HG02610 (cell line): ENCODE data around the gene FUZ.

ENCODE experiments used
- ATAC-seq: cut with Tn5 transposase; IDR thresholded peaks from one replicate; pipeline ENCODE4 v1.9.1; 2021; ENCODE audit warnings: mild to moderate bottlenecking, moderate library complexity; ENCODE audit not compliant: unreplicated experiment

The FUZ gene

DNA sequence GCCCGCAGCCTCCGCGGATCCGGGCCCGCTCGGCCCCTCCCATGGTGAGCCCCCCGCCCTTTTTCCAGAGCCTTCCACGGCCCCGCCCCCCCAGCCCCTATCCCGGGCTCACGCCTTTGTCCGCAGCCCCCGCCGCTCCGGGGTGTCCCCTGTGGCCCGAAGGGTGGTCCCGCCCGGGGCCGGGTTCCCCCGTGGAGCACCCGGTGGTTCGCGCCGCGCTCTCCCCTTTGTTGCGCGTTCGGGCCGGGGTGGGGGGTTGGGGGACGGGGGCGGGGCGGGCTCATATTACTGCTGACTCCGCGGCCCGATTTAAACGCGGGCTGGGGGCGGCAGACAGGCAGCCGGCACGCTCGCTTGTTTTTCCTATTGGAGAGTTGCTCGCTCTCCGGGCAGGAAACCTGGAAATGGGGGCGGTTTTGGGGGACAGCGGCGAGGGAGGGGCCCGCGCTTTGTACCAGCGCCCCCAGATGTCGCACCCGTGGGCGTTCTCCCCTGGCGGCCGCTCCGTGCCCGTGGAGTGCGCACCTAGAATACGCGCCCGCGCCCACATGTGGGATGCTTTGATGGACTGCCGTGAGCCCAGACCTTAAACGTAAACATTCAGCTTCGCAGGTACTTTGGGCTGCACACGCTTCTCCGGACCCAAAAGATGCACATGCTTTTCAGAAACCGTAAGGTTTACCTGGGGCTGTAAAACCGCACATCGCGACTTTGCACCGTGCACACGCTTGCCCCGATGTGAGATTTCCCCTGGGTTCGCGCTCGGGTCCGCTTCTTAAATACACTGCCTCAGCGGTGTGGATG is 38.6 kb upstream of the FUZ start:
- ATAC-seq, result peak; percentile 3

DNA sequence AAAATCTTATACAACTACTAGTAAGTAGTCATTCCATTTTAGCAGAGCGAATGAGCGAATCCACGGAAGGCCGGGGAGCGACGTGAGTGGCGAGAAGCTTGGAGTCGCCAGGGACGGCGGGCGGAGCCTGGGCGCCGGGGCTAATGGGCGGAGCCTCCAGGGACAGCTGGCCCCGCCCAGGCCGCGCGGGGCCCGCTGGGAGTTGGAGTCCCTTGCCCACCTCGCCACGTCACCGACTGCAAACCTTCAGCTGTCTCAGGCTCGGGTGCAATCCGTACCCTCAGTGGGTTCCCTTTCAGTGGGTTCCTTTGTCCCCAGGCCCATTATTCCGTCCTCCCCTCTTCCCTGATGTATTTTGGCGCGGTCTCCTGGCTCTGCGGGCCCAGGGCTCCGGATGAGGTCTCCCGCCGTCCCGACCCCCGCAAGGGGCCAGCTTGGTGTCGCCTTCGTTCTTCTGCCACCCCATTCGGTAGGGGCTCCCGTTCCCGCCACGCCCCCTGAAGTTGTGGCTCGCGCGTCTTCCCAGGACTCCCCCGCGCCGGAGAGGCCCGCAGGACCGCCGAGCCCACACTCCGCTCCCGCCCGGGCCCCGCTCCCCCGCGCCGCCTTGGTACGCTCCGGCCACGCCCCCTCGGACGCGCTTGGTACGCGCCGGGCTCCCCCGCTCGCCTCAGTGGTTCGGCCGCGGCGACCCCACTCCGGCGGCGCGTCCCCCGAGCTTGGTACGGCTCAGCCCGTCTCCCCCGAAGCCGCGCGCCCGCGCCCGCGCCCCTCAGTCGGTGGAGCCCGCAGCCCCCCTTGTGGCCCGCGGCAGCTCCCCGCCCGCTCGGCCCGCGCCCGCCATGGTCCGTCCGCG is 37.6 kb upstream of the FUZ start, which contains the start of gene PTOV1:
Gene PTOV1 (plus strand): TSS at position 673 of the 856 bp plus-strand sequence.
- peak; percentile 55 for ATAC-seq

DNA sequence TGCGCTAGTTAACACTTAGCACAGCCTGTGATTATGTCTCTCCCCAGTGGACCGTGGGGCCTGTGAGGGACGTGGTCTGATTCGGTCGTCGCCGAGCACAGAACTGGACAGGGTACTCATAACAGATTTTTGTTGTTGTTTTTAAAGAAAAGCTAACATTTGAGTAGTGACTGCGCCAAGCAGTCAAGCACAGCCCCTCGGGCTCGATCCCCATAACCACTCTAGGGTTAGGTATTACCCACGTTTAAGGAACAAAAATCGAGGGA is 37.1 kb upstream of the FUZ start:
- ATAC-seq, result no peak

DNA sequence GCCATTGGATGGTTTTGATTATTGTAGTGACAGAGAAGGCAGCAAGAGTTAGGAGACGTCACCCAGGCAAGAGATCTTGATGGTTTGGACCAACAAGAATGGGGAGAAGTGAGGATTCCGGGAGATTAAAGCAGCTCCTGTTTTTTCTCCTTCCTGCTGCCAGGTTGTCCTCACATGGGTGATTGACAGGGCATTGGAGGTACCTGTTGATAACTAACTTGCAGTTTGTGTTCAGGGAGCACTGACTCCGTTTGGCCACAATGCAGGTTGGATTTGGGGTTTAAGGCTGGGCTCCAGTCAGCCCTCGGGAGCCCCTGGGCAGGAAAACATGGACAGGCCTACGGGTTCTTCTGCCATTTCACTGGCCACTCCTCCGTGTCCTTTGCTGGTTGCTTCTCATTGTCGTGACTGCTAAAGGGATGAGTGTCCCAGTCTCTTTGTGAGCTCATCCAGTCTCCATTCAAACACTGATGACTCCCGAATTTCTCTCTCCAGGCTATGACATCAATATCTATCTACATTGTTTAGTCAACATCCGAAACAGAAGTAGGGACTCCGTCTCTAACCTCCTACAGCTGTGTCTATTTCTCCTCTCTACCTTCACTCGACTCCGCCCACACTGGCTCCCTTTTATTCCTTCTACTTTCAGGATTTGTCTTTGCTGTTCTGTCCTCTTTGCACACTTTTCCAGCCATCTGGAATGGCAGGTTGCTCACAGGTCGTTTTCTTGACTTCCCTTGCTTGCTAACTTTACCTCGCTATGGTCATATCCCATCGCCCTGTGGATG is 36.5 kb upstream of the FUZ start:
- ATAC-seq, result no peak

DNA sequence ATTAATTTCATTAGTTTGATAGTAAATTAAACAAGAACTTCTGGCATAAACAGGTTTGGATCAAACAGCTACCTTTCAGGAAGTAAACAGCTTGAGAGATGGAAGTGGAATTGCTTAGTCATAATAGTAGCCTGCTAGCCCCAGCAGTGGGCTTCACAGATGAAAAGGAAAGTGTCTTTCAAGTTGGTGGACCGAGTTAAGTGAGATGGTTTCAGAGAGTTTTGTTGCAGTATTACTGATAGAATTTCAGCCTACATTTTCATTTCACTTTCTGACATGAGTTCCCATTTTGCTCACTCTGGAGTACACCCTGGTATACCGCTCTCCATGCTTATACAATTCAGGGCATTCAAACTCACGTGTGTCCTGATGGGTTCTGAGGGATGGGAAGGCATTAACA is 35.8 kb upstream of the FUZ start:
- ATAC-seq, result no peak

DNA sequence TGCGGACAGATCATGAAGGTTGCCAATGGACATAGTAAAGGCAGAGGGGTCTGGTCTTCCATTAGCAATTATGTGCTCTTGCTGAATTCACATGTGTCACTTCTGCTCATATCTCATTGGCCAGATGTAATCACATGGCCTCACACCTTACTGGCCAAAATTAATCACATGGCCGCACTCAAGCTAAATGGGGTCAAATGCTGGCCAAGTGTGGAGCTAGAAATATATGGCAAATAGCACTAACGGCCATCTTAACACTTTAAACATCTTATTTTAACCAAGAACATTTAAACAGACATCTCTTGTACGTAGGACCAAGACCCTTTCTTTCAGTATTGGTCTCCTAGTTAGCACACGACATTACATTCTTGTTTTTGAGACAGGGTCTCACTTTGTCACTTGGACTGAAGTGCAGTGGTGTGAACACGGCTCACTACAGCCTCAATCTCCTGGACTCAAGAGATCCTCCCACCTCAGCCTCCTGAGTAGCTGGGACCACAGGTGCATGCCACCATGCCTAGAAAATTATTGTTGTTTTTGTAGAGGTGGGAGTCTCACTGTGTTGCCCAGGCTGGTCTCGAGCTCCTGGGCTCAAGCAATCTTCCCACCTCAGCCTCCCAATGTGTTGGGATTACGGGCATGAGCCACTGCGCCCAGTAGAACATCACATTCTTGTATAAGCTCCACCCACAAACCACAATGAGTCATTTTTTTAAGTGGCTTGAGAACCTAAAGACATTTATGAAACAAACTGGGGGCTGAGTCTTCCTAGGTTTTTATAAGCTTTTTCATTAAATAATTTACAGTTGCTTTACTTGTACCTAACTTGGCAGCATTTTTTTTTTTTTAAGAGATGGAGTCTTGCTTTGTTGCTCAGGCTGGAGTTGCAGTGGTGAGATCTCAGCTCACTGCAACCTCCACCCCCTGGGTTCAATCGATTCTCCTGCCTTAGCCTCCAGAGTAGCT is 34.9 kb upstream of the FUZ start:
- ATAC-seq, result no peak

DNA sequence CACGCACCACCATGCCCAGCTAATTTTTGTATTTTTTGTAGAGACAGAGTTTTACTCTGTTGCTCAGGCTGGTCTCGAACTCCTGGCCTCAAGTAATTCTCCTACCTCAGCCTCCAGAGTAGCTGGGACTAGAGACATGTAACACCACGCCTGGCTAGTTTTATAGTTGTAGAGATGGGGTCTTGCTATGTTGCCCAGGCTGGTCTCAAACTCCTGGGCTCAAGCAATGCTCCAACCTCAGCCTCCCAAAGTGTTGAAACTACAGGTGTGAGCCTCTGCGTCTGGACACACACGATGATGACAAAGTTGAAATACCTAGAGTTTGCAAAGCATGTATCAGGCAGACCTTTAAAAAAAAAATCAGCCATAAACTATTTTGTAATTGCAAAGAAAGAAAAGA is 33.3 kb upstream of the FUZ start:
- no peak for ATAC-seq

DNA sequence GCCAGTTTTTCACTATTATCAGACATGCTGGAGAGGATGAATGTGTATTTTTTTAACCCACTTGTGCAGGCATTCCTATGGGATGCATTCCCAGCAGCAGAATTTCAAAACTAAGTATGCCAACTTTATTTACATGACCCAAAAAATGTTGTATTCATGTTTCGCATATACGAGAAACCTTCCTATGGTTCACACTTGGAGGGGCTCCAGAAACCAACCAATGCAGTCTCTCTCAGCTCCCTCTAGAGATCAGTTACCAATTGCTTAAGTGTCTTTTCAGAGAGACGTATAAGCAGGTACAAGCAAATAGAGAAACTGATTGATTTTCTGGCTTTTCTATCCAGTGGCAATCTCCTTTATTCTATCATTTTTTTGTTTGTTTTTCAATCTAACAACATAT is 32.3 kb upstream of the FUZ start:
- no peak for ATAC-seq

DNA sequence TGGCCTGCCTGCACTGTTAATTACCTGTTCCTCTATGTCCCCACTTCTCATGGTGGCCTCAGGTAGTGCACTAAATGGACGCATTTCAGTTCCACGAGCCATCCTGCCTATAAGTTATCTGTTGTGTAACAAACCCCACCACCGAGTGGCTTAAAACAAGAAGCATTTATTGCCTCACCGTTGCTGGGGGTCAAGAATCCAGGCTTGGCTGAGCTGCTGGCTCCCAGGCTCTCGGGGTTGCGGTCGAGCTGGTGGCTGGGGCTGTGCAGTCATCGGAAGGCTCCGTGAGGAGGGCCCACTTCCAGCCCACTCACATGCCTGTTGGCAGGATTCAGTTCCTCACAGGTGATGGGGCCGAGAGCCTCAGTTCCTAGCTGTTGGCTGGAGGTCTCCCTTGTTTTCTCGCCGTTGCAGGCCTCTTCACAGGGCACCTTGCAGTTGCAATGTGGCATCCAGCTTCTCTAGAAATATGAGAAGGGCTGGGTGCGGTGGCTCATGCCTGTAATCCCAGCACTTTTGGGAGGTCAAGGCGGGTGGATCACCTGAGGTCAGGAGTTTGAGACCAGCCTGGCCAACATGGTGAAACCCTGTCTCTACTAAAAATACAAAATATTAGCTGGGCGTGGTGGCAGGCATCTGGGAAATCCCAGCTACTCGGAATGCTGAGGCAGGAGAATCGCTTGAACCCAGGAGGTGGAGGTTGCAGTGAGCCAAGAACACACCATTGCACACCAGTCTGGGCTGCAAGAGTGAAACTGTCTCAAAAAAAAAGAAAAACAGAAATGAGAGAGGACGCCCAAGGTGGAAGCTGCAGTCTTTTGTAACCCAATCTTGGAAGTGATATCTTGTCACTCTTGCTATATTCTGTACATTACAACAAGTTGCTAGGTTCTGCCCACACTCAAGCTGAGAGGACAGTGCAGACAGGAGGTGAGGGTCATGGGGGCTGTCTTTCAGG is 31.3 kb upstream of the FUZ start:
- ATAC-seq, result no peak

DNA sequence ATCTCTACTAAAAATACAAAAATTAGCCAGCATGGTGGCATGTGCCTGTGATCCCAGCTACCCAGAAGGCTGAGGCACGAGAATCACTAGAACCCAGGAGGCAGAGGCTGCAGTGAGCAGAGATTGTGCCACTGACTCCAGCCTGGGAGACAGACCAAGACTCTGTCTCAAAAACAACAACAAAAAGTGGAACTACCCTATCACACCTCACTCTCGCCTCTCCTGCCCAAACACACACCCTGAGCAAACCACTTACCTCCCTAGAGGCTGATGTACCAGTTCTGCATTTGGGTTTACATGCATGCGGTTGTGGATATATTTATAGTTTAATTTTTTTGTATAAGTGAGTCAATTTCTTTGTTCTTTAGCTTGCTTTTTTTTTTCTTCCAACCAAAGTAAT is 30.2 kb upstream of the FUZ start:
- ATAC-seq, result no peak

DNA sequence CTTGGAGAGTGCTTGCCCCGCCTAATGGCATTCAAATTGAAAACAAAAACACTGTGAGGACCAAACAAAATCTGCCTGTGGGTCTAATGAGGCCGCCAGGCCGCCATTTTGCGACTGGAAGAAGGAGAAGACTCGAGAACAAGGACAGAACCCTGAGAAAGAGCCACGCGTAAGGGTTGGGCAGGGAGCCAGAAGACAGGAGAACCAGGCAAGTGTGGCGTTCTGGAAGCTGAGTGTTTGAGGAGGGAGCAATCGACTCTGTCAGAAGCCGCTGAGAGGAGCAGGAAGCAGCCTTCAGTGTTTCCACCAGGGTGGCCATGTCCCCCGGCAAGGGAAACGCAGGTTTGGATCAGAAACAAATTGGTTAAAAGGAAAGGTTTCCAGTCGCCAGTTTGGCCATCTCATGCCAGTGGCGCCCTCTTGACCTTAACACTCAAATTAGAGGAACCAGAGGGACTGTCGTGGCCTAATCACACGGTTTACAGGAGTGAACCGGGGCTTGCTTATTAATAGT is 27.7 kb upstream of the FUZ start:
- no peak for ATAC-seq

DNA sequence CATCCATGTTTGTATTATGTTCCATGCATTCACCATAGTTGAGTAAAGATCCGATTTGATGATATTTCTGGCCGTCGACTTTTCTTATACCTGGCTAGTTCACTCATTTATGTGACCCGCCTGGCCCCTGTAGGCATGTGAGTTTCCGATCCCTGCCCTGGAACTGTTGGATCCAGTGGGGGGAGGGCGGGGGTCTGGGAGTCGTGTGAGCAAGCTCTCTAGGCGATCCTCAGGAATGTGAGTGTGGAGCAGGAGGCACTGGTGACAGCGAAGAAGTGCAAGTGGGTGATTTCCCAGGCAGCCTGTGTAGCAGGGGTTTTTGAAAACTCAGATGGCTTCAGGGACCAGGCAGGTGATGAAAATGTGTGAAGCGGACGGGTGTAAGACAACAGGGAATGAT is 27.2 kb upstream of the FUZ start:
- ATAC-seq, result no peak

DNA sequence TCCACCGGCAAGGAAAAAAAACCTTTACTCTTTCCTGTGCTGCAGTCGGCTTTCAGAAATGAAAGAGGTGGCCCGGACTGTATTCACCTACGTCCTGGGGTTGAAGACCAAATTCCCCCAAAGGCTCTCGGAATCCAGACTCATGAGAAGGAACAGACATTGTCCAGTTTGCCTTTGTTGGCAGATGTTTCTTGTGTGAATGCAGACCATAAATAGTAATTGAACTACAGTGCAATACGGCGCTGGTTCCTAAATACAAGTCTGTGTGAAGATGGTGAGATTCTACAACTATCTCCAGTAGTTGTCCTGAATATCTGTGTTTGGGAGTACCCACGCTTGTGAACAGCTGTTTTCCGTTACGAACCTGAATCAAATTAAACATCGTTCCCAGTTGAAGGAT is 26.6 kb upstream of the FUZ start:
- no peak for ATAC-seq

DNA sequence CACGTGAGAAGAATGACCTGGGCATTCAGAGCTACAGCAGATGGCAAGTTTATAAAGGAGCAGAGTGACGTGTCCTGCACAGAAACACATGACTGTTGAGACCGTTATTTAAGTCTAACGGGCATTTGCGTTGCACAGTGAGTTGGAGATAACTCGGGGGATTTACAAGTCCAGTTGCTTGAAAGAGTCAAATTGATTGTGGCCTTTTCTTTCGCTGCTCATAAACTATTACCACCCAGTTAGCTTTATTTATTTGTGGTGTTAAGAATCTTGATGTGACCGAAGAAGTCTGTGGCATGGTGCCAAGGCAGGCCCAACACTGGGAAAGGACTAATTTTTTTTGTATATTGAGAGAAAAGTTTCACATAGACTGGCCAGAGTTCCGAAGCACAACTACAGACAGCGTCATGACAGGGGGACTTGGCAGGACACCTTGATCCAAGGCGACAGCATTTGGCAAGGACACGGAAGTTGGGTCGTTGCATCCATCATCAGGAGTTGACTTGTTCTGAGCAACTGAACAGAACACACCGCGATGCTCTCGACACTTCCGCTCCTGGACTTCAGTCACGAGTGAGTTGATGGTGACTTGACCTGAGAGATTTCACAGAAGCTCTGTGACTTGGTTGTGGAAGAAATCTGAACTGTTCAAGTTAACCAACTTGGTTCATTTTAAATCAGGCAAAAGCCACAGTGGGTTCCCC is 25.9 kb upstream of the FUZ start:
- no peak for ATAC-seq

DNA sequence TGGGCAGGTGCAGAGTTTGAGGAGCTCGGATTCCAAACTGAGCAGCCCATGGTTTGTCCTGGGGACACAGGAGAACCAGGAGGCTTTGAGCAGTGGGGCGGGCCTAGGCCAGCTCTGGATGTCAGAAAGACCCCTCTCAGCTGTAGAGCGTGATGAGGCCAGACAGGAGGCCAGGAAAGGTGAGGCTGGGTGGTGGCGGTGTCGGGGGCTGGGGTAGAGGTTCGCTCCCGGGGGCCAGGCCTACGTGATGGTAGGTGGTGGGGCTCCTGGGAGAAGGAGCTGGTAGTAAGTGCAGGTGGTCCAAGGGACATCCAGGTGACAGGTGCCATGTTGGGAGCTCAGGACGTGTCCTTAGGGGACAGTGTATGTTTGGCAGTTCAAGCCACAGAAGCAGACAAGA is 24.3 kb upstream of the FUZ start:
- ATAC-seq, result no peak

DNA sequence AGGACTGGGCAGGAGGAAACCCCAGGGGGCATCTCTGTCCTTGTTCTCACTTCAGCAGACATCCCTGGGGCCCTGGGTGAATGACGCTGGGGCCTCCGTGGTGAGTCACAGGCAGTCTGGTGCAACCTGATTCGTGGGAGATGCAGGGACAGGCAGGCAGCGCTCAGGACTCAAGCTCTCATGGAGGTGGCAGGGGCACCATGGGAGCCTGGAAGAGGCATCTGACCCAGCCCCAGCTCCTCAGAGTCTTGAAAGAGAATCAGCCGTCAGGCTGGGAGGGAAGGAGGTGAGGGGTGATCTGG is 23.9 kb upstream of the FUZ start:
- ATAC-seq, result no peak

DNA sequence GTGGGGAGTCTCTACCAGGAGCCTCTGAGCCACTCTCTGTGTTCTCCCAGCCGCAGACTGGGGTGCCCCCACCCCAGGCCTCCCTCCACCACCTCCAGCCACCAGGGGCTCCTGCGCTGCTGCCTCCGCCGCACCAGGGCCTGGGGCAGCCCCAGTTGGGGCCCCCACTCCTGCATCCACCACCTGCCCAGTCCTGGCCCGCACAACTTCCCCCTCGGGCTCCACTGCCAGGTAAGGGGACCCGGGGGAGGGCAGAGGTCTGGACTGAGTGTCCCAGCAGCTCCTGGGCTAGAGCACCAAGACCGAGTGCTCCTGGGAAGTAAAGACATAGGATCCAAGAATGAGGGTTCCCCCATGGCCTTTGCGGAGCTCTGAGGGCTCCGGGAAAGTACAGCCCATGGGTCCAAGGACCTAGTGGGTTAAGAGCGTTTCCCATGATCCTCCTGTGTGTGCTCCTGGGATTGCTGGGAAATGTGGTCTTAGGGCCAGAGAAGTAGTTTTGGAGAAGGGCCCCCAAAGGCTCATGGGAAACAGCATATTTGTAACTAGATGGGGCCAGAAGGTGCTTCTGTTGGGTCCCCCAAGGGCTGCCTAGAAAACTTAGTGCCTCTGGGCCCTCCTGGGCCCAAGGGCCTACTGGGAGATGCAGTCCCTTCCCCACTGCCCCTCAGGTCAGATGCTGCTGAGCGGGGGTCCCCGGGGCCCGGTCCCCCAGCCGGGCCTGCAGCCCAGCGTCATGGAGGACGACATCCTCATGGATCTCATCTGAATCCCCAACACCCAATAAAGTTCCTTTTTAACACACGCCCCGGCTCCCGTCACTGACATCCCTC is 23.3 kb upstream of the FUZ start:
- ATAC-seq, result no peak

DNA sequence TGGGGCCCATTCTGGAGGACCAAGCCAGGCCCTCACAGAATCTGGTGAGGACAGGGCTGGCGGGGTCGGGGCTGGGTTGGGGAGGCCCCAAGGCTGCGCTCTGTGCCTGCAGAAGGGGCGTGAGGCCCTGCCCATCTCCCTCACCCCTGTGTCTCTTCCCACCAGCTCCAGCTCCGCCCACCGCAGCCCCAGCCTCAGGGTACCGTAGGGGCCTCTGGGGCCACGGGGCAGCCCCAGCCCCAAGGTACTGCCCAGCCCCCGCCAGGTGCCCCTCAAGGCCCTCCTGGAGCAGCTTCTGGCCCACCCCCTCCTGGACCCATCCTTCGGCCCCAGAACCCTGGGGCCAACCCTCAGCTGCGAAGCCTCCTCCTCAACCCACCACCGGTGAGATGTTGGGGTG is 22.5 kb upstream of the FUZ start:
- ATAC-seq, result no peak
